ENCODE measurements around the gene PDIK1L. TPM values are rescaled to one million over a fixed set of nuclear protein-coding genes. Genes with fewer than 3 reads are reported as not detected.

The PDIK1L gene
- total and polyA plus RNA-seq, 9 of the 15 experiments (the other 6 are each of a cell fraction or from before 2014, with no cell fraction given): 12.8 to 30.2 (median 21.5) TPM

- TF ChIP-seq MLX (CRISPR knock-in tag; conservative IDR thresholded peaks at IDR 0.05): peak in 1 of 2 experiments; percentile 50; a peak in 1 of 4 replicates
- TF ChIP-seq ZNF134 (CRISPR knock-in tag; conservative IDR thresholded peaks at IDR 0.05): no peak; the same call in 1 of the 2 replicates
- TF ChIP-seq ARID2 (IDR thresholded peaks at IDR 0.05): 0 out of 2 replicates have a peak, but pooled peaks have one; percentile 63
- no peak for TF ChIP-seq ZNF444 (CRISPR knock-in tag; IDR thresholded peaks at IDR 0.05)
- TF ChIP-seq CSDE1 (IDR thresholded peaks at IDR 0.05): peak in 1 of 2 experiments; percentile 12; a peak in 1 of 4 replicates
- peak; percentile 86 to 92 for TF ChIP-seq TRIM24 (IDR thresholded peaks at IDR 0.05)
- no peak for TF ChIP-seq PREB (CRISPR knock-in tag; IDR thresholded peaks at IDR 0.05)
- peak; percentile 70 for TF ChIP-seq CREB1 (IDR thresholded peaks at IDR 0.05)
- TF ChIP-seq CREB1 (CRISPR knock-in tag; IDR thresholded peaks at IDR 0.05): peak; percentile 74; the same call in 1 of the 2 replicates
- TF ChIP-seq ZNF764 (CRISPR knock-in tag; IDR thresholded peaks at IDR 0.05; ENCODE audit: low read depth): no peak
- no peak for TF ChIP-seq DLX4 (CRISPR knock-in tag; IDR thresholded peaks at IDR 0.05)
- no peak for TF ChIP-seq ETS2 (tag; IDR thresholded peaks at IDR 0.05; ENCODE audit: borderline replicate concordance, poor library complexity, severe bottlenecking)
- peak; percentile 24; the same call in 1 of the 2 replicates for TF ChIP-seq ZNF79 (CRISPR knock-in tag; IDR thresholded peaks at IDR 0.05; ENCODE audit: low read depth)
- TF ChIP-seq CTBP1 (IDR thresholded peaks at IDR 0.05; ENCODE audit: borderline replicate concordance): peak; percentile 78; the same call in 1 of the 2 replicates
- no peak for TF ChIP-seq GTF3C2 (IDR thresholded peaks at IDR 0.05; ENCODE audit: borderline replicate concordance, extremely low read depth, insufficient read length)
- no peak; the same call in 1 of the 2 replicates for TF ChIP-seq TRIM28 (IDR thresholded peaks at IDR 0.05)
- TF ChIP-seq KLF10 (CRISPR knock-in tag; IDR thresholded peaks at IDR 0.05): no peak
- TF ChIP-seq POLR2G (IDR thresholded peaks at IDR 0.05; ENCODE audit: low read depth, low read length): peak; percentile 55
- TF ChIP-seq ZNF76 (CRISPR knock-in tag; IDR thresholded peaks at IDR 0.05; ENCODE audit: borderline replicate concordance): peak; percentile 64; the same call in 1 of the 2 replicates
- no peak for TF ChIP-seq FIP1L1 (IDR thresholded peaks at IDR 0.05; ENCODE audit: low read depth, low read length, poor library complexity, severe bottlenecking)
- TF ChIP-seq TCF3 (CRISPR knock-in tag; IDR thresholded peaks at IDR 0.05): peak; percentile 95
- 0 out of 2 replicates have a peak, but pooled peaks have one; percentile 45 for TF ChIP-seq MIER1 (IDR thresholded peaks at IDR 0.05; ENCODE audit: low read depth)
- TF ChIP-seq CHCHD3 (CRISPR knock-in tag; IDR thresholded peaks at IDR 0.05): peak; percentile 45; the same call in 1 of the 2 replicates
These were observed 14.9 kb downstream of the PDIK1L start (continued) for GRCh38 chr1:26126321-26127084.
